Jurkat, Clone E6-1 (cell line): Measurements from ENCODE around the gene UBE2D4.
A peak's percentile ranks its signal among the peaks of the same experiment; 100 is the strongest.
"Not testable (repeated sequence)": the region's sequence is repeated elsewhere in the genome, so short reads cannot be mapped to it uniquely, and the experiment has no call there.

Experiments used
- DNase-seq: peaks from one replicate; pipeline ENCODE4 v3.0.0-alpha.2; 2011; ENCODE audit warnings: low read depth, low spot score
- H3K4me3 ChIP-seq: 2 replicates; pipeline ENCODE4 v1.5.1; 2011; ENCODE audit warnings: mild to moderate bottlenecking, low read length, control low read depth, moderate library complexity

Gene UBE2D4

DNA sequence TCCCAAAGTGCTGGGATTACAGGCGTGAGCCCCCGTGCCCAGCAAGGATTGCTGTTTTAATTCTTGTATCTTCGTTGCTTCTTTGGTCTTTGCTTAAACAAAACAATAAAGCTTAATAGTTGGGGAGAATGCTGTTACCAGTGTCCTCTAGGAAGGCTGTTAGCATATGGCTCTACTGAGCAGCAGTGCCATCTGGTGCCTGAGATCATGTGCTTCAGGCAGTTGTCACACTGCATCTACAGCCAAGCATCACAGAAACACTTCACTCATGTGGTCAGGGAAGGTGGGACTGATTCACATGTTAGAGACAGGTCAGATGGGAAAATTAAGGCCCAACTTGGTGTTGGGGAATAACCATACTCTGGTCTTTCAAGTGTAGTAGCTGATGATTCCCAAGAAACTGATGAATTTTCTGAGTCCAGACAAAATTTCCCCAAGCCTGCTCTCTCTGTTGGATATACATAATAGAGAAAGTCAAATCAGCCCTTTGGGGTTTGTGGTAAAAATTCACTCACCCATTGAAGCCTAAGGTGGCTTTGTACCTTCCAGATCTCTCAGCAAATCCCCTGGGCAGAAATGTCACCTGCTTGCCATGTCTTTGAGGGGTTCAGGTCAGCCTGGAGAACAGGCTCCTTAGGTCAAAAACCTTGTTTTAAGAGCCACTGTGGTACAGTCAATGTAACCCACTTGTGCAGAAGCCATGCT lies 28.4 kb downstream of the UBE2D4 start:
- DNase-seq: peak; percentile 47

DNA sequence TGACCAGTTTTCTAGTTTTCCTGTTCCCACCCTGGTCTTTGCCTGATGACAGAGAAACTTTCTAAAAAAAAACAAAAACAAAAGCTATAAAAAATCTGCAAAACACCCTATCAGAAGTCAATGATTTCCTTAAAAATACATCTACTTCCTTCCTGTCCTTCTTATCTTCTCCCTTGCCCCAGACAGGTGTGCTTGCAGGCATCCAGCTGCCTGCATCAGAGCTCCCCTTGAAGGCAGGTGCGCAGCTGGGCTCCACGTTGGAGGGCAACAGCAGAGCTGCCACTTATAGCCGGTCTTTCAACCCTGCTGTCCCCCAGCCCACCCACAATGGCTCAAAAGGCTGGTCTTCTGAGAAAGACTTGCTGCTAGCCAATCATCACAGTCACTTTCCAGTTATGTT lies 29.8 kb downstream of the UBE2D4 start:
- DNase-seq: peak; percentile 29
- no peak overlapping the region for H3K4me3 ChIP-seq

More for the DNA sequence above, 28.4 kb downstream of the UBE2D4 start:
- no peak overlapping the region for H3K4me3 ChIP-seq

DNA sequence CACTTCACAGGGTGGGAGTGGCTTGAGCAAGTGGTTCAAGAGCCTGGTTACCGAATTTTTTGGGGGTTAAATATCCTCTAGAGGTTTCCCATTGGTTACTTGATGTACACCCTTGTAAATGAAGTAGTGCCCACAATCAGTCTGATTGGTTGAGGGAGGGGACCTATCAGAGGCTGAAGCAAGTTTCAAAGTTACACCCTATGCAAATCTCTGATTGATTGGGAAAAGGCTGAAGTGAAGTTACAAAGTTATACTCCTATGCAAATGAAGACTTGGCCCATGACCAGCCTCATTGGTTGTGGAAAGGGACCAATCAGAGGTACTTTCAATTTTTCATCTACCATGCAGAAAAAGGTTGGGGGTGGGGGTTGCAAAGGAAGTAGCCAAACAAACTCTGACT lies 34.7 kb downstream of the UBE2D4 start:
- no peak for DNase-seq
- no peak overlapping the region for H3K4me3 ChIP-seq

DNA sequence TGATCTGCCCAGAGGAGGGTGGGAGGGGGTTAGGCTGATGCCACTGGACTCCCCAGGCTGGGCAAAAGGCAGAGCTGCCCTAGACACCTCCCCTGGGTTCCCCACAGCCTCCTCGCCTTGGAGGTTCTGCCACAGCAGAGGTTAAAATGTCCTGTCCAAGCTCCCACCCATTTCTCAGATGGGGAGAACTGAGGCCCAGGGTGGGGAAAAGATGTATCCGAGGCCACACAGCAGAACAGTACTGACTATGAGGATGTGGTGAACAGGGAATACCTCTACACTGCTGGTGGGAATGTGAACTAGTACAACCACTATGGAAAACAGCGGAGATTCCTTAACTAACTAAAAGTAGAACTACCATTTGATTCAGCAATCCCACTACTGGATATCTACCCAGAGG lies 40.2 kb downstream of the UBE2D4 start:
- DNase-seq, H3K4me3 ChIP-seq: not testable (repeated sequence)

DNA sequence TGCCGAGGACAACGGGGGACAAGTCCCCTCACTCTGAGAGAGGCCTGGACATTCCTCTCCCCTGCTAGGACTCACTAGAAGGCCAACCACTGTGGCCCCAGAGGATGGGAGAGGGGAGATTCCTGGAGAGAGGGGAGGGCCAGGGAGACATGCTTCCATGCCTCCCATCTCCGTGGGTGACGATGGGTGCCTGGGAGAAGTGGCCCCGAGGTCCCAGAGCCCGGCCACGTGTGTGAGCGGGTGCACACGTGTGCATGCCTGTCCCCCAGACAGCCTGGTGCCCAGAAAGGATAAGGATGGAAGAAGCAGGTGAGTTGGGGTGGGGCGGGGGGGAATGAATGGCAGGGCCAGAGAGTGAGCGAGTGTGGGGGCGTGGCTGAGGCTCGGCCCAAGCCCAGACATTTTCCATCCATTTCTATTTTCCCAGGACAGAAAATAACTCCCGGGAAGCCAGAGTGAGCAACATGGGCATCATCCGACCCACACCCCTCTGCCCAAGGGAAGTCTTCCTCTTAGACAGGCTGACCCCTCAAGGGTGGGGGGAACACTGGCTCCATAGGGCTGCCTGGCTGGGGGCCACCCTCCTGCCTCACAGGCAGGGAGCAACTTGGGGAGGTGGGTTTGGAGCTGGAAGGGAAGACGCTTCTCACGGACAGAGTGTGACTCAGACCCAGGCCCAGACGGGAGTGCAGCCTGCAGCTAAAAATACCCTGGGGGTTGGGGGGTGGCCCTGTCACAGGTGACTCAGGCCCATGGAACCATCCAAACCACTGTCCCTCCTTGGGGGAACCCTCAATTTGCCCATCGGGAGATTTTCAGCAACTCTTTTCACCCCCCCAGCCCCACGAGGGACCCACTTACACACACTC lies 42.2 kb downstream of the UBE2D4 start:
- not testable (repeated sequence) for DNase-seq, H3K4me3 ChIP-seq

DNA sequence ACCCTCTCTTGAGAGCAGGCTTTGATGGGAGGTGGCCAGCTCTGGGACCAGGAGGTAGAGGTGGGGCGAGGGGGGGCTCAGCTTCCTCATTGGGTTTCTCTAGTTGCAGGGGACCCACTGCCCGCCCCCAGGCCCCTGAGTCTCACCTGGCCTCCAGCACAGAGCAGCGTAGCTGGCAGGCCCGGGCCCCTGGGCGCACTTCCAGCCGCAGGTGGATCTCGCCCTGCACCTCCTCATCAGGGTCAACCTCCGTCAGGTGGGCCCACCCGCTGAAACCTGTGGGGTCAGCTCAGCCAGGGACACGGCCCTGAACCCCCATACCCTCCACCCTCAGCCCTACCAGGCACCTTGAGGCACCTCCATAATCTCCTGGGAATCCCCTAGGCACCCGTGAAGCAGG lies 43.4 kb downstream of the UBE2D4 start:
- not testable (repeated sequence) for DNase-seq, H3K4me3 ChIP-seq

DNA sequence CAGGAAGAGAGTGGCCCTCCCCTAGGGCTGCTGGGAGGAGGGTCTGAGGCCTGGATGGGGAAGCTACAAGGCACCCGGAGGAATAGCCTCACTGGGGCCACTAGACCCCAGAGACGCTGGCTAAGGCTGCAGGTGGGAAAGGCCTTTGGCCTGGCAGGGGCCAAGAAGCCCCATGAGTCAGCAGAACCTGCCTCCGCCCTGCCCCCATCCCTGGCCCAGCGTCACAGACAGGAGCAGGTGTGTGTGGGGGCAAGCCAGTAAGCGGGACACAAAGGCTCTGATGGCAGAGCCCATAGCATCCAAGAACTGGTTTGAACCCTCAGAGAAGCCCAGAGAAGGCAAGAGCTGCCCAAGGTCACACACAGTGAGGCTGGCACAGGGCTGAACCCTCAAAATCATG lies 44.5 kb downstream of the UBE2D4 start:
- DNase-seq, H3K4me3 ChIP-seq: not testable (repeated sequence)

DNA sequence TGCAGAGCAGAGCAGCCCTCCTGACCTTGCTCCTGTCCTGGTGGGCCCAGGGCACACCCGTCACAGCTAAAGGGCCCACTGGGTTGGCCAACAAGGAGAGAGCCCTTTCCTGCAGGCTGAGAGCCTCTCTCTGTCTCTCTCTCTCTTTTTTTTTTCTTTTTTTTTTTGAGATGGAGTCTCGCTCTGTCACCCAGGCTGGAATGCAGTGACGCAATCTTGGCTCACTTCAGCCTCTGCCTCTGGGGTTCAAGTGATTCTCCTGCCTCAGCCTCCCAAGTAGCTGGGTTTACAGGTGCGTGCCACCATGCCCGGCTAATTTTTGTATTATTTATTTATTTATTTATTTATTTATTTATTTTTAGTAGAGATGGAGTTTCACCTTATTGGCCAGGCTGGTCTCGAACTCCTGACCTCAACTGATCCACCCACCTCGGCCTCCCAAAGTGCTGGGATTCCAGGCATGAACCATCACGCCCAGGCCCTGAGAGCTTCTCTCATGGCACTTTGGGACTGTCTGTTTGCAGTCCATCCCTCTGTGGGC lies 47.9 kb downstream of the UBE2D4 start:
- DNase-seq, H3K4me3 ChIP-seq: not testable (repeated sequence)

DNA sequence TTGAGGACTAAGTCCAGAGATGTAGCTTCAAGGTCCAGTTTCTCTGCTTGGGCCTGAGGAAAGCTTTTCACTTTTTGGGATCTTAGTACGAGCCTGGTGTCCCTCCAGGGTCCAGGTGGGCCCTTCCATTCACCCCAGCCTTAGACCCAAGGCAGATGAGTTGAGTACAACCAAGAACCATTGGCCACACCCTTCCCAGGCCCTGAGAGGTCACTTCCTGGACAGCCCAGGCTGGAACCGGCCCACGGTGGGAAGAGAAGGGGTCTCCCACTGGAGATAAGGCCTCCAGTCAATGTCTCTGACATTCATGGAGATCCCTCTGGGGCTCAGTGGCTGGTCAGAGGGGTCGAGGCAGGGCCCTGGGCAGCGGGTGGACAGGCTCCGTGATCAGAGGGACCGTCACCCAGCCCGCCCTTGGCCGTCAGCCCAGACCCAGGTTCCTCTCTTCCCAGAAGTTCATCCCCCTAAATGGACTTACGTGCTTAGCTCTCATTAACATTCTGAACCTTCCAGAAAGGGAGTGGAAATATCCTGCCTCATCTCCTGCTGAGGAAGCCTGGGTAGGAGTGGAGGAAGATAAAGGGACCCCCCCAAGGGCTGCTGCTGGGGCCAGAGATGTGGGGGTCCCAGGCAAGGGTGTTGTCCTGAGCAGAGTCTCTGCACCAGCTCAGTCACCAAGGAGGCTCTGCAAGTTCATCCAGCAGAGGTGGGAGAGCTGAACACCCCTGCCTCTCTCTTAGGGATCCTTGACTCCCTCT lies 48.7 kb downstream of the UBE2D4 start:
- H3K4me3 ChIP-seq, DNase-seq: not testable (repeated sequence)

DNA sequence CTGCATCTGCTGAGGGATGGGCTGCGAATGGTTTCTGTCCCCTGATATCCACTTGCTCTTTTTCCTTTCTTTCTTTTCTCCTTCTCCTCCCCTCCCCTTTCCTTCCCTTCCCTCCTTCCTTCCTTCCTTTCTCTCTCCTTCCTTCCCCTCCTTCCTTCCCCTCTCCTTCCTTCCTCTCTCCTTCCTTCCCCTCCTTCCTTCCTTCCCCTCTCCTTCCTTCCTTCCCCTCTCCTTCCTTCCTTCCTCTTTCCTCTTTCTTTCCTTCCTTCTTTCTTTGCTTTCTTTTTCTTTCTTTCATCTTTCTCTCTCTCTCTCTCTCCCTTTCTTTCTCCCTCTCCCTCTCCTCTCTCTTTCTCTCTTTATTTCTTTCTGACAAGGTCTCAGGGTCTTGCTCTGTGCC lies 51.3 kb downstream of the UBE2D4 start:
- DNase-seq: no peak
- H3K4me3 ChIP-seq: no peak overlapping the region

DNA sequence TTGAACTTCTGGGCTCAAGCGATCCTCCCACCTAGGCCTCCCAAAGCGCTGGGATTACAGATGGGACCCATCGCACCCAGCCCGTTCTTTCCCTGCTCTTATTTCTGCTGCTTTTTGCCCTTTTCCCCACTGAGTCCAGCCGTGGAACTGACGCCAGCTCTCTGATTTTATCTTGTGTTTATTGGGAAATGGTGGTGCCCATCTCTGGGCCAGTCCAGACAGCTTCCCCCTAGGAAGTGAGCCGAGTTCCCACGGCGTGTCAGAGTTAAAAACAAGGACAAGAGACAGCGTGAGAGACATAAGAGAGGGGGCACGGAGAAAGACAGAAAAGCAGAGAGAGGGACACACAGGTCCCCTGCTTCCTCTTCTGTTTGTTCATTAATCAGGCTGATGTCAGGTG lies 51.9 kb downstream of the UBE2D4 start:
- not testable (repeated sequence) for DNase-seq, H3K4me3 ChIP-seq

DNA sequence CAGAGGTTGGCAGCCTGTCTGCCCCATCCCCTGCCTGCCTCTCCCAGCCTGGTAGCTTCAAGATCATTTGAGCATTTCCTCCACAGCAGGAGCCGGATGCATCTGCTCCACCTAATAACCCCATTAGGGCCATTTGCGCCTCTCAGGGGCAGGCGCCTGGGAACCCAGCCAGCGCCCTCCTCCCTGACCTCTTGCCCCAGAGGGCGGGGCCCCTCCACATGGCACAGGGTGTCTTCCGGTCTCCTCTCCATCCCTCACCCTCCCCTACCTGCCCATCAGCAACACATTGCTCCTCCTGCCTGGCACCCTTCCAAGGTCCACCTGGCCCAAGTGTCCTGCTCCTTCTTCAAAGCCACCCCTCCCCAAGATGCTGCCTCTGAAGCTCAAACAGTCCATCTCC lies 56.6 kb downstream of the UBE2D4 start:
- DNase-seq: not testable (repeated sequence)

DNA sequence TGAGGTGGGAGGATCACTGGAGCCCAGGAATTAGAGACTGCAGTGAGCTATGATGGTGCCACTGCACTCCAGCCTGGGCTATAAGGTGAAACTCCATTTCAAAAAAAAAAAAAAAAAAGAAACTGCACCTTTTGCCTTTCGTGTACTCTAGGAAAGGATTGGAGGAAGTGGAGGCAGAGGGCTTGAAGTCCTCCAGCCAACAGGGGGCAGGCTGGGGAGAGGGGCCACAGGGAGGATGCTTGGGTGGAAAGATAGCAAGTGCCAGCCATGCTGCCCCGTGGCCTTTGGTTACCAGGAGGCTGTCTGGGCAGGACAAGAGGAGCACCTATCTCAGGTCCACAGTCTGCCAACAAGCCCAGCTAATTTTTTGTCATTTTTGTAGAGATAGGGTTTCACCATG lies 57.5 kb downstream of the UBE2D4 start:
- H3K4me3 ChIP-seq, DNase-seq: not testable (repeated sequence)

More for the DNA sequence above, 56.6 kb downstream of the UBE2D4 start:
- not testable (repeated sequence) for H3K4me3 ChIP-seq

DNA sequence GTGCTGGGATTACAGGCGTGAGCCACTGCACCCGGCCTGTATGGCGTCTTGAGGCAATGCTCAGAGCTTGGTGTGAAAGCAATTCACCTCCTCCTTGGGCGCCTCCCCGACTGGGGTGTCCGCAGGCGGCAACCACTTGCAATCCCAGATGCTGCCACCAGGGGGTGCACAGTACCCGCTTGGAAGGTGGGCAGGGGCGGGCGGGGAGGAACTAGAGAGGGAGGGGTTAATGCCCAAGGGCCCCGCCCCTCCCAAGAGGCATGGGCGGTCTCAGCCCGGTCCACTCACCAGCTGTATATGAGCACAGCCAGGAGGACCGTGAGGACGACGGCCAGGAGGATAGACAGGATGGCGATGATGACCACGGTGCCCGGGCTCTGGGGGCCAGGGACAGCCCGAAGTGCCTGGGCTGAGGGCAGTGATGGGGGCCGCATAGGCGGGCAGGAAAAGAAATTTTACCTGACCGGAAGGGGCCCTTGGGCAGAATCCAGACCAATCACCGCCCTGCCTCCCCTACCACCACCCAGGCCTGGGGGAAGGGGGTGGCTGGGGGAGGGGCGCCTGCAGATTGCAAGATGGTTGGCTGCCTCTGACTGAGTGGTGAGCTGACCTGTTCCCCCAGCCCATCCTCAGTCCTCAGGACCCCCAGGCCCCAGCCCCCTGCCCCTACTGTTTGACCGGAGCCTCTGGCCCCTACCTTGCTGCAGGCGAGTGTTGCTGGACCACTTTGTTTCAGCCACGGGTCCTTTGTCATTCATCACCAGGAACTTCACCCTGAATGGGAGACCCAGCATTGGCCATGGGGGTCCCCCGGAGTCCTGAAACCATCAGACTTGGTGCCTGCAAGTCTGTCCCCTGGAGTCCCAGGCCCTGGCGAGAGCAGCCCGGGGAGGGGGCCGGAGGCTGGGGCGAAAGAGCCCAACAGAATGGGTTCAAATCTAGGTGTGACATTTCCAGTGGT lies 59.9 kb downstream of the UBE2D4 start:
- DNase-seq: peak; percentile 48

DNA sequence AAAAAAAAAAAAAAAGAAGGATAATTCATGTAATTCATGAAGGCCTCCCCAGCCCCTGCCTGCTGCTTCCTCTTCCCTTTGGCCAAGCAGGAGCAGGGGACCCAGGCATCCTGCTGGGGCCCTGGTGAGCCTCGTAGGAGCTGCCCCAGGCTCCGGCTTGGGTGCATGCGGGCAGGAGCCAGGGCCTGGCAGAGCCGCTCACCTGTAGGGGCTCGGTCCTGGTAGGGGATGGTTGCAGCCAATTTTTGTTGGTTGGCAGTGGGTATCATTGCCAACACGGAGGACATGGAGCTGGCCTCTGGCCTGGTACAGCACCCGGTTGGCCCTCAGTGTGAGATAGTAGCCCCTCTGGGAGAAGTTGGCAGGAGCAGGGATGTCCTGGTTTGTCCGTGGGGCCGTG lies 61.2 kb downstream of the UBE2D4 start:
- DNase-seq, H3K4me3 ChIP-seq: not testable (repeated sequence)

More for the DNA sequence above, 59.9 kb downstream of the UBE2D4 start:
- H3K4me3 ChIP-seq: not testable (repeated sequence)

DNA sequence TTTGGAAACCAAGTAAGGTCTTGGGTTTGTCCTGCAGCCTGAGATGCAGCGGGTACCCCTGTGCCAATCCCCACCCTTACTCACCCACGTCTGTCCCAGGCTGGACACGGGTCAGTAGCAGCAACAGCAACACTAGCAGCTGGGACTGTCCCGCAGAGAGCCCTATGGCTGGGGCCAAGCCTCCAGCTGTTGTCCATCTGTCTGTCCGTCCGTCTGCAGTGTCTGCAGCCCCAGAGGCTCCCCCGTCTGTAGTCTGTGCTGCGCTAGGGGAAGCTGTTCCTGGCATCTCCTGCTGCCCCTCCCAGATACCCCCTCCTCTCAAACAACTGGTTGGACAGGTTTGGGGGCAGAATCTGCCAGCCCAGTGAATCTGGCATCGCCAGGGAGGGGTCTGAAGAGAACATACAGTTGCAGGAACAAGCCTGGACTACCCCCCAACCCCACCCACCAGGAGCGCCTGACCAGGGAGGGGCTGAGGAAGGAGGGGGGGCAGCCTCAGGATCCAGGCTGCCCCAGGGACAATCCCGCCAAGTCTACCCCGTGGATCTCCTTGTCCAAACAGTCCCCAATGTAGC lies 63.9 kb downstream of the UBE2D4 start:
- not testable (repeated sequence) for H3K4me3 ChIP-seq, DNase-seq

DNA sequence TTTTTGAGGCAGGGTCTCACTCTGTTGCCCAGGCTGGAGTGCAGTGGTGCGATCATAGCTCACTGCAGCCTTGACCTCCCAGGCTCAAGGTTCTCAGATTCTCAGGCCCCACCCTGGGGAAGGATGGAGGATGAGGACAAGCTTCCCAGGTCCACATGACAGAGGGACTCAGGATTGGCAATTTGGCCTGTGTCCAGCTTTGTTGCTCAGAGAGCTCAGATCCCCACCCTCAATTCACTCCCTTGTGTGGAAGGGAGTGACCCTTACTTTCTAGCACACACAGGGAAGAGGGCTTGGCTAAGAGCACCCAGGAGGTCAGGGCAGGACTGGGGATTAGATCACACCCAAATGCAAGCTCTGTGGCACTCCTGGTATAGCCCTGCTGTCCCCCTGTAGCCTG lies 64.6 kb downstream of the UBE2D4 start:
- DNase-seq, H3K4me3 ChIP-seq: not testable (repeated sequence)

DNA sequence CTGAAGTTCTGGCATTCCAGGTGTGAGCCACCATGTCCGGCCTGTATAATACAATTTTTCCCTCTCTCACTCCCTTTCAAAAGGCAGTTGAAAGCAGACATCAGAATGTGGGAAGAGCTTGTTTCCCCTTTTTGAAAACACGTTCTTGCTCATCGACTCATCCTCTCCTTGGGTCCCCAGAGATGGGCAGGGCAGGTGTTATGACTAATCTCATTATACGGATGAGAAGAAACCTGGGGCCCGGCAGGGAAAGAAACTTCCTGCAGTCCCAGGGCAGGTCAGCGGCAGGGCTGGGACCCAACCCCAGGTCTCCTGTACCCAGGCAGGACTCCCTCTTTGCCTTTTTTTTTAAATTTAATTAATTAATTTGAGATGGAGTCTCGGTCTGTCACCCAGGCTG lies 66.7 kb downstream of the UBE2D4 start:
- DNase-seq, H3K4me3 ChIP-seq: not testable (repeated sequence)
